Measurements from ENCODE around the gene WEE2. TPM values are rescaled to one million over a fixed set of nuclear protein-coding genes. Genes with fewer than 3 reads are reported as not detected.
"Not testable (repeated sequence)": the region's sequence is repeated elsewhere in the genome, so short reads cannot be mapped to it uniquely, and the experiment has no call there.

The WEE2 gene
- total and polyA plus RNA-seq, 9 of the 15 experiments (the other 6 are each of a cell fraction or from before 2014, with no cell fraction given): not detected

DNA sequence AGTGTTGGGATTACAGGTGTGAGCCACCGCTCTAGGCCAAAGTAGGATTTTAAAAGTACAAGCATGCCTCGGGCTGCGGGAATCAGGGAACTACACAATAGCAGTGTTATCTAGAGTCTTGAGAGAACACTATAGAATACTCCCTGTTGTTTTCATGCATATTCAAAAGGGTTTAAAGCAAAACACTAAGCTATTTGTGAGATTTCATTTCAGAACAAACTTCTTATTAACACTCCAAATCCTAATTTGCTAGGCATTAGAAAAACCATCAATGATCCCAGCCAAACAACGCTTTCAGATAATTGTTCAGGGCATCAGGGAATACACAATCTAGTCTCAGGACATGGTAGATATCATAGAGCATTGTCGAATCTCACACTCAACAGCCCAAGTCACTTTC is 20.1 kb upstream of the WEE2 start:
- H3K36me3 ChIP-seq (ENCODE audit: control insufficient read depth, insufficient read depth, low read length): no peaks in the 10 kb centered on the region
- TF ChIP-seq, protein P1, sequence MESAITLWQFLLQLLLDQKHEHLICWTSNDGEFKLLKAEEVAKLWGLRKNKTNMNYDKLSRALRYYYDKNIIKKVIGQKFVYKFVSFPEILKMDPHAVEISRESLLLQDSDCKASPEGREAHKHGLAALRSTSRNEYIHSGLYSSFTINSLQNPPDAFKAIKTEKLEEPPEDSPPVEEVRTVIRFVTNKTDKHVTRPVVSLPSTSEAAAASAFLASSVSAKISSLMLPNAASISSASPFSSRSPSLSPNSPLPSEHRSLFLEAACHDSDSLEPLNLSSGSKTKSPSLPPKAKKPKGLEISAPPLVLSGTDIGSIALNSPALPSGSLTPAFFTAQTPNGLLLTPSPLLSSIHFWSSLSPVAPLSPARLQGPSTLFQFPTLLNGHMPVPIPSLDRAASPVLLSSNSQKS (CRISPR knock-in tag; IDR thresholded peaks at IDR 0.05): no peak
- TF ChIP-seq, protein P2, sequence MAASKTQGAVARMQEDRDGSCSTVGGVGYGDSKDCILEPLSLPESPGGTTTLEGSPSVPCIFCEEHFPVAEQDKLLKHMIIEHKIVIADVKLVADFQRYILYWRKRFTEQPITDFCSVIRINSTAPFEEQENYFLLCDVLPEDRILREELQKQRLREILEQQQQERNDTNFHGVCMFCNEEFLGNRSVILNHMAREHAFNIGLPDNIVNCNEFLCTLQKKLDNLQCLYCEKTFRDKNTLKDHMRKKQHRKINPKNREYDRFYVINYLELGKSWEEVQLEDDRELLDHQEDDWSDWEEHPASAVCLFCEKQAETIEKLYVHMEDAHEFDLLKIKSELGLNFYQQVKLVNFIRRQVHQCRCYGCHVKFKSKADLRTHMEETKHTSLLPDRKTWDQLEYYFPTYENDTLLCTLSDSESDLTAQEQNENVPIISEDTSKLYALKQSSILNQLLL (CRISPR knock-in tag; IDR thresholded peaks at IDR 0.05; ENCODE audit: borderline replicate concordance): no peak
- TF ChIP-seq HOXB6 (CRISPR knock-in tag; IDR thresholded peaks at IDR 0.05; ENCODE audit: borderline replicate concordance) (no peak), HCFC1 (IDR thresholded peaks at IDR 0.05; ENCODE audit: low read depth, low read length) (no peak), ZNF253 (CRISPR knock-in tag; conservative IDR thresholded peaks at IDR 0.05) (no peak)
- FAIRE-seq: no peak
- BruUV-seq (replicated peaks): no TSS peak
- WGBS (ENCODE audit: insufficient coverage, low coverage, missing lambda C conversion rate): 3% methylated on average over 5 of the region's 5 CpGs
- no peak overlapping the region for H3K4me3 ChIP-seq
- in situ Hi-C loops (cut with MboI) (no loop called here), intact Hi-C loops (cut with micrococcal nuclease) (no loop called here)
- no peaks in the 10 kb centered on the region for H4K20me1 ChIP-seq (replicated peaks; ENCODE audit: control insufficient read depth, insufficient read depth, low read length)
- no peak overlapping the region for H3K9ac ChIP-seq (ENCODE audit: insufficient read depth in 1 of 2, low read depth in 2 of 2, low read length in 2 of 2)
- no peak for ATAC-seq
- no peak overlapping the region for H3K4me2 ChIP-seq (ENCODE audit: insufficient read depth, low read length)
- H3K9me1 ChIP-seq (ENCODE audit: control insufficient read depth, insufficient read depth, low read length): no peaks in the 10 kb centered on the region
- H3K27me3 ChIP-seq (ENCODE audit: control insufficient read depth in 2 of 2, insufficient read depth in 2 of 2, low read length in 2 of 2): peaks cover 29 to 37% of the 10 kb centered on the region in 2 experiments
- no peaks in the 10 kb centered on the region for H3K4me1 ChIP-seq (replicated peaks in 1 of 2; ENCODE audit: control insufficient read depth in 2 of 2, insufficient read depth in 2 of 2, low read length in 2 of 2)
- H3K79me2 ChIP-seq (ENCODE audit: control insufficient read depth, insufficient read depth, low read length): no peaks in the 10 kb centered on the region
- H3K9me3 ChIP-seq (replicated peaks; ENCODE audit: control insufficient read depth, insufficient read depth, low read depth, low read length): no peaks in the 10 kb centered on the region
- DNase-seq (ENCODE audit: extremely low read depth in 1 of 4, low spot score in 3 of 4): no peak
- POLR2A ChIA-PET: no interaction called here
- no peak overlapping the region for H2AFZ ChIP-seq (ENCODE audit: low read depth, low read length)
- H3K27ac ChIP-seq (ENCODE audit: extremely low read depth, low read depth, low read length): no peak overlapping the region
- CTCF ChIA-PET (ENCODE audit: low intra/inter-chr PET ratio): no interaction called here

DNA sequence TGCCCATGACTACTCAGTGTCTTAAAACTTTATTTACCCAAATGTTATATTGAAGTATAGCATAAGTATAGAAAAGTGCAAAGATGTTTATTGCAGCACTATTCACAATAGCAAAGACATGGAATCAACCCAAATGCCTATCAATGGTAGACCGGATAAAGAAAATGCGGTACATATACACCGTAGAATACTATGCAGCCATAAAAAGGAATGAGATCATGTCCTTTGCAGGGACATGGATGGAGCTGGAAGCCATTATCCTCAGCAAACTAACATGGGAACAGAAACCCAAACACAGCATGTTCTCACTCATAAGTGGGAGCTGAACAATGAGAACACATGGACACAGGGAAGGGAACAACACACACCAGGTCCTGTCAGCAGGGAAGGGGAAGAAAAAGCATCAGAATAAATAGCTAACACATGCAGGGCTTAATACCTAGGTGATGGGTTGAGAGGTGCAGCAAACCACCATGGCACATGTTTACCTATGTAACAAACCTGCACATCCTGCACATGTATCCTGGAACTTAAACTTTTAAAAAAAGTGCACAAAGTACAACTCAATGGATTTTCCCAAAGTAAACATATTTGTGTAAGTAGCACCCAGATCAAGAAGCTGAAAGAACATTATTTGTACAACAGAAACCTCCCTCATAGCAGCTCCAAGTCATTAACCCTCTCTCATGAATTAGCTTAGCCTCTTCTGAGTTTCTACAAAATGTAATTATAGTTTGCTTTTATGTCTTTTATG is 18.9 kb upstream of the WEE2 start:
- H3K4me1 ChIP-seq (replicated peaks in 1 of 2; ENCODE audit: control insufficient read depth in 2 of 2, insufficient read depth in 2 of 2, low read length in 2 of 2); BruUV-seq (replicated peaks); ATAC-seq; H3K79me2 ChIP-seq (ENCODE audit: control insufficient read depth, insufficient read depth, low read length); CTCF ChIA-PET (ENCODE audit: low intra/inter-chr PET ratio); in situ Hi-C loops (cut with MboI); H3K9me1 ChIP-seq (ENCODE audit: control insufficient read depth, insufficient read depth, low read length); intact Hi-C loops (cut with micrococcal nuclease); H3K4me3 ChIP-seq; H3K27ac ChIP-seq (ENCODE audit: extremely low read depth, low read depth, low read length); H4K20me1 ChIP-seq (replicated peaks; ENCODE audit: control insufficient read depth, insufficient read depth, low read length); H3K9me3 ChIP-seq (replicated peaks; ENCODE audit: control insufficient read depth, insufficient read depth, low read depth, low read length); DNase-seq (ENCODE audit: extremely low read depth in 1 of 4, low spot score in 3 of 4); H3K4me2 ChIP-seq (ENCODE audit: insufficient read depth, low read length); H3K36me3 ChIP-seq (ENCODE audit: control insufficient read depth, insufficient read depth, low read length); FAIRE-seq; H3K9ac ChIP-seq (ENCODE audit: insufficient read depth in 1 of 2, low read depth in 2 of 2, low read length in 2 of 2); H2AFZ ChIP-seq (ENCODE audit: low read depth, low read length): not testable (repeated sequence)
- POLR2A ChIA-PET: interaction anchor here (0.8 to 1.5 kb wide), 2 partner anchors 9 to 22 kb away, joined by 3 read pairs; no protein-coding TSS in a partner anchor
- WGBS (ENCODE audit: insufficient coverage, low coverage, missing lambda C conversion rate): 3% methylated on average over 3 of the region's 3 CpGs
- H3K27me3 ChIP-seq (ENCODE audit: control insufficient read depth in 2 of 2, insufficient read depth in 2 of 2, low read length in 2 of 2): peaks cover 29 to 37% of the 10 kb centered on the region in 2 experiments

Measured in K562 (cell line).